Esophagus muscularis mucosa (tissue), 4 donors: Measurements from ENCODE around the gene ARID3A. TPM values are rescaled to one million over a fixed set of nuclear protein-coding genes. Genes with fewer than 3 reads are reported as not detected.

Experiments used
- DNase-seq: peaks from one replicate; pipeline ENCODE4 v3.0.0-alpha.2; 2017; ENCODE audit errors: extremely low spot score
- H3K27ac ChIP-seq, 4 donors: fragments of 200-600 bp; sonication (generic); replicated peaks in 1 of 4; 1 replicate in 3 of 4; 2 replicates in 1 of 4; pipeline ENCODE4 v1.5.1; 2016 to 2019; ENCODE audit warnings: mild to moderate bottlenecking in 1 of 4
- H3K27me3 ChIP-seq, 4 donors: fragments of 200-600 bp; sonication (generic); one replicate each; pipeline versions ENCODE4 v1.5.1 to v1.6.0; 2016 to 2019
- H3K36me3 ChIP-seq, 4 donors: fragments of 200-600 bp; sonication (generic); one replicate each; pipeline ENCODE4 v1.5.1; 2016 to 2019
- H3K4me1 ChIP-seq, 4 donors: fragments of 200-600 bp; sonication (generic); one replicate each; pipeline ENCODE4 v1.5.1; 2016 to 2019
- H3K4me3 ChIP-seq, 4 donors: fragments of 200-600 bp; sonication (generic); 1 replicate in 2 of 4; 2 replicates in 2 of 4; pipeline ENCODE4 v1.5.1; 2016 to 2019; ENCODE audit warnings: mild to moderate bottlenecking in 4 of 4, moderate library complexity in 1 of 4
- H3K9me3 ChIP-seq, 4 donors: fragments of 200-600 bp; sonication (generic); 1 replicate in 3 of 4; 2 replicates in 1 of 4; pipeline ENCODE4 v1.5.1; 2016 to 2019
- CTCF ChIP-seq, 3 experiments: fragments of 200-600 bp in 2 of 3; fragments of 450-650 bp in 1 of 3; sonication (generic) in 2 of 3; IDR thresholded peaks; one replicate each; pipeline ENCODE4 v1.5.1; 2017 to 2019; ENCODE audit warnings: antibody characterized with exemption in 3 of 3, mild to moderate bottlenecking in 2 of 3, moderate library complexity in 1 of 3
- EP300 ChIP-seq: sonication (generic); formaldehyde crosslinking; IDR thresholded peaks from one replicate; pipeline ENCODE4 v1.6.1; 2017; ENCODE audit warnings: antibody characterized with exemption
- POLR2A ChIP-seq: fragments of 450-650 bp; IDR thresholded peaks from one replicate; pipeline ENCODE4 v1.6.1; 2017; ENCODE audit warnings: antibody characterized with exemption, moderate library complexity, mild to moderate bottlenecking, low read depth
- POLR2AphosphoS5 ChIP-seq, 2 donors: sonication (generic); formaldehyde crosslinking; IDR thresholded peaks; one replicate each; pipeline ENCODE4 v1.6.1; 2017; ENCODE audit warnings: antibody characterized with exemption in 2 of 2
- WGBS: methylation state at CpG from one replicate; pipeline ENCODE4 v1.1.5; 2018; 5-methylcytosine and 5-hydroxymethylcytosine counted together
- intact Hi-C: fragments of 100-400 bp; cut with DNase I; formaldehyde crosslinking; loops from one replicate; pipeline ENCODE4 v1.15.1; 2023
- total RNA-seq, 4 donors: library from RNA; depleted of rRNA; stranded (reverse); fragments of >200 nt; gene quantifications; one replicate each; pipeline versions ENCODE4 v1.1.0 to v1.2.1, GENCODE V29; 2016

The ARID3A gene
- total RNA-seq, 4 donors from 2014 or later: 2.9 to 8.4 (median 5.0) TPM

- no peak for TF ChIP-seq CTCF (IDR thresholded peaks at IDR 0.05)
- TF ChIP-seq EP300: no peak
- H3K9me3 ChIP-seq: no peaks in the 10 kb centered on the region
- no peaks in the 10 kb centered on the region for H3K27me3 ChIP-seq
- intact Hi-C loops: no loop called here
- no peaks in the 10 kb centered on the region for H3K4me1 ChIP-seq
- H3K36me3 ChIP-seq: peaks cover 7 to 44% (median 32%) of the 10 kb centered on the region in 4 donors
- H3K4me3 ChIP-seq: no peak overlapping the region
- DNase-seq: no peak
- no peak overlapping the region for H3K27ac ChIP-seq
- WGBS: 72% methylated on average over 12 of the region's 14 CpGs
These were observed 36.2 kb downstream of the ARID3A start for GRCh38 chr19:961866-962620.

- Histone ChIP-seq H3K36me3 (peaks cover 7 to 48% (median 38%) of the 10 kb centered on the region in 4 donors), H3K4me1 (no peaks in the 10 kb centered on the region), H3K27me3 (no peaks in the 10 kb centered on the region), H3K4me3 (no peak overlapping the region), H3K27ac (no peak overlapping the region), H3K9me3 (no peaks in the 10 kb centered on the region)
- no peak for DNase-seq
- no peak for TF ChIP-seq EP300
- TF ChIP-seq CTCF (IDR thresholded peaks at IDR 0.05): no peak
- no peak for TF ChIP-seq POLR2AphosphoS5 (IDR thresholded peaks at IDR 0.05)
- no peak for TF ChIP-seq POLR2A
- intact Hi-C loops: no loop called here
- 86% methylated on average over 31 of the region's 31 CpGs for WGBS
These were observed 37.0 kb downstream of the ARID3A start for GRCh38 chr19:962683-963400.

GRCh38 chr19:963486-963951 is 37.7 kb downstream of the ARID3A start:
- Histone ChIP-seq H3K9me3 (no peaks in the 10 kb centered on the region), H3K27ac (no peak overlapping the region), H3K4me1 (no peaks in the 10 kb centered on the region), H3K36me3 (peaks cover 11 to 52% (median 42%) of the 10 kb centered on the region in 4 donors), H3K27me3 (no peaks in the 10 kb centered on the region), H3K4me3 (no peak overlapping the region)
- intact Hi-C loops: no loop called here
- DNase-seq: no peak
- WGBS: 91% methylated on average over 11 of the region's 11 CpGs
- no peak for TF ChIP-seq CTCF (IDR thresholded peaks at IDR 0.05)
- no peak for TF ChIP-seq POLR2AphosphoS5 (IDR thresholded peaks at IDR 0.05)
- no peak for TF ChIP-seq EP300
- TF ChIP-seq POLR2A: no peak

GRCh38 chr19:964116-964520 is 38.3 kb downstream of the ARID3A start:
- Histone ChIP-seq H3K36me3 (peaks cover 17 to 58% (median 48%) of the 10 kb centered on the region in 4 donors), H3K27ac (no peak overlapping the region), H3K4me3 (no peak overlapping the region), H3K27me3 (no peaks in the 10 kb centered on the region), H3K9me3 (no peaks in the 10 kb centered on the region), H3K4me1 (no peaks in the 10 kb centered on the region)
- WGBS: 92% methylated on average over 15 of the region's 16 CpGs
- intact Hi-C loops: no loop called here
- no peak for DNase-seq
- TF ChIP-seq POLR2A (no peak), EP300 (no peak), POLR2AphosphoS5 (IDR thresholded peaks at IDR 0.05) (no peak), CTCF (IDR thresholded peaks at IDR 0.05) (no peak)
